ENCODE measurements around the gene ZIC2. TPM values are rescaled to one million over a fixed set of nuclear protein-coding genes. Genes with fewer than 3 reads are reported as not detected.

ZIC2 gene
- 0.13 TPM in 1 of 2 replicates, not detected in the other for total RNA-seq
- long read RNA-seq = 0 reads

DNA sequence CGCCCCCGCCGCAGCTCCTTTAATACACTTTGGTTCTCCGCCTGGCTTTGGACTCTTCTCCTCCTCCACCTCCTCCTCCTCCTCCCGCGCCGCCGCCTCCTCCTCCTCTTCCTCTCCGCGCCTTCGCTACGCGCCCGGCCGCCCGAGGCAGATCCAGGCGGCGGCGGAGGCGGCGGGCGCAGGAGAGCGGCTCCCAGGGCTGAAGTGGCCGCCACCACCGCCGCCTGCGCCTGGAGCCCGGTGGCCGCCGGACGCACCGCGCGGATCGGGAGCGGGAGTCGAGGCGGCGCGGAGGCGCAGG is at the start of gene ZIC2:
Gene ZIC2, plus strand, starts transcription at position 50 of the 301 bp plus-strand sequence. CDS start 281 bp downstream, outside the sequence.
- Mint-ChIP-seq H3K27ac (no peak within 1 kb of the TSS), H3K27me3 (peaks cover 68% of the 10 kb centered on the region), H3K9me3 (ENCODE audit: low read depth) (no peaks in the 10 kb centered on the region), H3K36me3 (ENCODE audit: insufficient read depth) (no peaks in the 10 kb centered on the region), H3K4me3 (ENCODE audit: low read depth) (peak within 1 kb of the TSS; percentile 48), H3K4me1 (ENCODE audit: low read depth) (peaks cover 1% of the 10 kb centered on the region)
- TF ChIP-seq CTCF (IDR thresholded peaks at IDR 0.05; ENCODE audit: unreplicated experiment) = no peak
- no peak for DNase-seq (ENCODE audit: low spot score, unreplicated experiment)

- no peak for DNase-seq (ENCODE audit: low spot score, unreplicated experiment)
- H3K27me3 Mint-ChIP-seq = peaks cover 23% of the 10 kb centered on the region
- no peak overlapping the region for H3K27ac Mint-ChIP-seq
- H3K36me3 Mint-ChIP-seq (ENCODE audit: insufficient read depth) = no peaks in the 10 kb centered on the region
- no peak overlapping the region for H3K4me3 Mint-ChIP-seq (ENCODE audit: low read depth)
- no peaks in the 10 kb centered on the region for H3K9me3 Mint-ChIP-seq (ENCODE audit: low read depth)
- no peak for TF ChIP-seq CTCF (IDR thresholded peaks at IDR 0.05; ENCODE audit: unreplicated experiment)
- H3K4me1 Mint-ChIP-seq (ENCODE audit: low read depth) = no peaks in the 10 kb centered on the region
These were observed 48.7 kb upstream of the ZIC2 start for GRCh38 chr13:99932912-99933311.

DNA sequence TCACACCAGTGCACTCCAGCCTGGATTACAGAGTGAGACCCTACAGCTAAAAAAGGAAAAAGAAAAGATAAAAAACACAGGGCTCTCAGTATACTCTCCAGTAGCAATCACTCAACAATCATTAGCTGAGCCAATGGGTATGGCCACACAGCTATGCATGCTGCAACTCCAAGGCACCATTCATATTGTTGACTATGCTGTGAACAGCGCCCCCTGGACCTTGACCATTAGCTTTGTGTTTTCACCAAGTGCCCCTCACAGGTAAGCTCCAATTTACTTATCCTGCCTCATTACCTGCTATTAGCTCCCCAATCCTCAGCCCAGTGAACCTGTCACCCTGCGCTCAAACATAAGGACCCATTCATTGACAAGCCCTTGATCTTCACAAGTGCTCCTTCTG is 45.8 kb upstream of the ZIC2 start:
- no peaks in the 10 kb centered on the region for H3K36me3 Mint-ChIP-seq (ENCODE audit: insufficient read depth)
- H3K4me1 Mint-ChIP-seq (ENCODE audit: low read depth) = no peaks in the 10 kb centered on the region
- DNase-seq (ENCODE audit: low spot score, unreplicated experiment) = no peak
- no peaks in the 10 kb centered on the region for H3K9me3 Mint-ChIP-seq (ENCODE audit: low read depth)
- no peak for TF ChIP-seq CTCF (IDR thresholded peaks at IDR 0.05; ENCODE audit: unreplicated experiment)
- H3K27me3 Mint-ChIP-seq = peaks cover 34% of the 10 kb centered on the region
- H3K27ac Mint-ChIP-seq = no peak overlapping the region
- H3K4me3 Mint-ChIP-seq (ENCODE audit: low read depth) = no peak overlapping the region

GRCh38 chr13:99938635-99939034 is 42.9 kb upstream of the ZIC2 start:
- no peak for TF ChIP-seq CTCF (IDR thresholded peaks at IDR 0.05; ENCODE audit: unreplicated experiment)
- H3K27ac Mint-ChIP-seq = no peak overlapping the region

GRCh38 chr13:99941086-99941485 is 40.5 kb upstream of the ZIC2 start:
- H3K4me1 Mint-ChIP-seq (ENCODE audit: low read depth) = peaks cover 4% of the 10 kb centered on the region
- H3K4me3 Mint-ChIP-seq (ENCODE audit: low read depth) = no peak overlapping the region
- no peak for DNase-seq (ENCODE audit: low spot score, unreplicated experiment)
- H3K27me3 Mint-ChIP-seq = peaks cover 39% of the 10 kb centered on the region
- H3K9me3 Mint-ChIP-seq (ENCODE audit: low read depth) = no peaks in the 10 kb centered on the region
- H3K27ac Mint-ChIP-seq = peak overlapping the region; percentile 2
- no peak for TF ChIP-seq CTCF (IDR thresholded peaks at IDR 0.05; ENCODE audit: unreplicated experiment)
- no peaks in the 10 kb centered on the region for H3K36me3 Mint-ChIP-seq (ENCODE audit: insufficient read depth)

More at GRCh38 chr13:99938635-99939034, 42.9 kb upstream of the ZIC2 start:
- Mint-ChIP-seq H3K27me3 (peaks cover 34% of the 10 kb centered on the region), H3K4me3 (ENCODE audit: low read depth) (no peak overlapping the region), H3K9me3 (ENCODE audit: low read depth) (no peaks in the 10 kb centered on the region), H3K4me1 (ENCODE audit: low read depth) (peaks cover 4% of the 10 kb centered on the region), H3K36me3 (ENCODE audit: insufficient read depth) (no peaks in the 10 kb centered on the region)
- no peak for DNase-seq (ENCODE audit: low spot score, unreplicated experiment)

All from progenitor cell of endocrine pancreas (in vitro differentiated cells).